H1 (cell line): ENCODE results near the gene UBC.

Experiments used
- EZH2 ChIP-seq: fragments of 200-600 bp; sonication (generic); IDR thresholded peaks from 2 replicates; pipeline ENCODE4 v1.7.1; 2012; ENCODE audit warnings: low read depth, mild to moderate bottlenecking, moderate library complexity, low read length, inconsistent platforms; ENCODE audit not compliant: severe bottlenecking
- MAFK ChIP-seq: IDR thresholded peaks from 2 replicates; pipeline ENCODE4 v1.6.1; 2012; ENCODE audit warnings: low read depth, mild to moderate bottlenecking, improper control_type of control experiment, low read length
- POLR2AphosphoS5 ChIP-seq: IDR thresholded peaks from 2 replicates; pipeline ENCODE4 v1.6.1; 2011; ENCODE audit warnings: low read depth, low read length
- TF ChIP-seq, protein P1 (sequence below): IDR thresholded peaks from 2 replicates; pipeline ENCODE4 v1.6.1; 2012; ENCODE audit warnings: inconsistent platforms

DNA sequence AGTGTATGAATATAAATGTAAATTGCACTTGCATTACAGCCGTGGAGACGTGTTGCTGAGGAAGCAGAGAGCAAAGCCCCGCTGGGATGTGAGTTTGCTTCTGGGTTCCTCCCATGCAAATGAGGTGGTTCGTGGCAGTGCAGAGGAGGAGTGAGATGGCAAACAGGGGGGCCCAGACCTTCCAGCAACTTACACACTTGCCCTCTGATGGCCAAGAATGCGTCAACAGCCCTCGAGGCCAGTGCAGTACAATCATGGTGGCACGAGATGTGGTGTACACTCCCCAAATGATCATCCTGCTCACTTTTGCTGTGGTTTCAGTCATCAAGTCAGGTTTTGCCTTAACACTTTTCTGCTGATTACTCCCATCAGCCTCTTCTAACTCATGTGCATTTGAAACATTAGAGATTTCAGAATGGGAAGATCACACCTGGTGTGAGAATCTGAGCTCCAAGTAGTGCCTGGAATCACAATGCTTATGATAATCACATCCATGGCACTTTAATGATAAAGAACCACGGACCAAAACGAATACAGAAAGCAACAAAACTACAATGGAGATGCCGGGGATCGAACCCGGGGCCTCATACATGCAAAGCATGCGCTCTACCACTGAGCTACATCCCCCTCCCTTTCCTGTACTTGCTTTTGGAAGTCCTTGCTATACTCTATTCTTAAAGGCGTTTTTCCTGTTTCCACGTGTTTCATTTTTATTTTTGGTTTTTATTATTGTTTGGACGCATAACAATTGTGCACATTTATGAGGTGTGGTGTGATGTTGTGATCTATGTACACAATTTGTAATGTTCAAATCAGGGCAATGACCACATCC is 7.0 kb upstream of the UBC start:
- TF ChIP-seq MAFK (peak; percentile 85; the same call in 1 of the 2 replicates), POLR2AphosphoS5 (no peak), EZH2 (no peak)
- TF ChIP-seq, protein P1, sequence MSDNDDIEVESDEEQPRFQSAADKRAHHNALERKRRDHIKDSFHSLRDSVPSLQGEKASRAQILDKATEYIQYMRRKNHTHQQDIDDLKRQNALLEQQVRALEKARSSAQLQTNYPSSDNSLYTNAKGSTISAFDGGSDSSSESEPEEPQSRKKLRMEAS = peak; percentile 54; the same call in 1 of the 2 replicates
